HCT116 (cell line): ENCODE results near the gene XAGE1B. TPM values are rescaled to one million over a fixed set of nuclear protein-coding genes. Genes with fewer than 3 reads are reported as not detected.
"Not testable (repeated sequence)": the region's sequence is repeated elsewhere in the genome, so short reads cannot be mapped to it uniquely, and the experiment has no call there.

ENCODE experiments used
- ATAC-seq: fragments of 200-7000 bp; cut with Tn5 transposase; 2 replicates; pipeline ENCODE4 v1.9.1; 2020; ENCODE audit warnings: mild to moderate bottlenecking, moderate library complexity
- Bru-seq: library from RNA; stranded (reverse); fragments of 400-500 nt; gene quantifications from one replicate; lab custom pipeline; 2021; lab: Mats Ljungman, UMichigan
- BruChase-seq, 2 experiments: library from RNA; stranded (reverse); fragments of 400-500 nt; gene quantifications; one replicate each; lab custom pipeline; 2021; lab: Mats Ljungman, UMichigan
- BruUV-seq: library from RNA; stranded (reverse); fragments of 400-500 nt; replicated peaks from 2 replicates; lab custom pipeline; 2021; lab: Mats Ljungman, UMichigan
- CTCF ChIA-PET: fragments of 300-600 bp; sonication (Branson Sonifier 250); formaldehyde crosslinking; loops from one replicate; lab custom pipeline; 2021; ENCODE audit warnings: antibody characterized with exemption; lab: Charles Lee
- POLR2A ChIA-PET: fragments of 300-600, 350-600 bp; sonication (Branson Sonifier 250); formaldehyde crosslinking; loops from one replicate; lab custom pipeline; 2021; ENCODE audit warnings: antibody characterized with exemption; lab: Charles Lee
- RAD21 ChIA-PET, 2 experiments: fragments of 300-600 bp; sonication (Branson Sonifier 250); formaldehyde crosslinking; loops; one replicate each; lab custom pipeline; 2023; ENCODE audit warnings: low total read pairs in 2 of 2; ENCODE audit not compliant: uncharacterized antibody in 2 of 2, unreplicated experiment in 2 of 2, low non-redundant PET in 1 of 2; lab: Charles Lee
- DNase-seq: peaks from one replicate; pipeline ENCODE4 v3.0.0-alpha.2; 2010; ENCODE audit warnings: low read depth, low spot score
- H2AFZ ChIP-seq: fragments of 200-600 bp; shearing (Covaris generic), sonication (generic); 2 replicates; pipeline ENCODE4 v1.6.1; 2017; ENCODE audit warnings: low read depth, mixed run types, mixed read lengths, antibody characterized with exemption, low read length; ENCODE audit not compliant: poor library complexity, severe bottlenecking
- H3K27ac ChIP-seq: 2 replicates; pipeline ENCODE4 v1.5.1; 2012; ENCODE audit warnings: low read depth, low read length
- H3K27me3 ChIP-seq: fragments of 200-600 bp; sonication (generic); 2 replicates; pipeline ENCODE4 v1.6.1; 2016; ENCODE audit warnings: mixed run types, low read length, mixed read lengths; ENCODE audit not compliant: insufficient read depth
- H3K36me3 ChIP-seq, 2 experiments: fragments of 200-500 bp in 1 of 2; fragments of 200-600 bp in 1 of 2; sonication (Bioruptor generic) in 1 of 2; sonication (generic) in 1 of 2; 2 replicates each; pipeline versions ENCODE4 v1.5.1 to v1.6.1; 2014 to 2016; ENCODE audit warnings: low read length in 2 of 2, inconsistent platforms in 1 of 2, mixed read lengths in 1 of 2, mixed run types in 1 of 2; ENCODE audit not compliant: insufficient read depth in 2 of 2, control insufficient read depth in 1 of 2
- H3K4me1 ChIP-seq, 2 experiments: fragments of 200-600 bp in 1 of 2; sonication (generic) in 1 of 2; 2 replicates each; pipeline versions ENCODE4 v1.5.1 to v1.6.1; 2012 to 2017; ENCODE audit warnings: low read length in 2 of 2, inconsistent platforms in 1 of 2, mild to moderate bottlenecking in 1 of 2, mixed read lengths in 1 of 2, mixed run types in 1 of 2, moderate library complexity in 1 of 2; ENCODE audit not compliant: insufficient read depth in 2 of 2, control insufficient read depth in 1 of 2
- H3K4me2 ChIP-seq: fragments of 200-600 bp; sonication (generic); 2 replicates; pipeline ENCODE4 v1.6.1; 2017; ENCODE audit warnings: mixed run types, low read length, mixed read lengths
- H3K4me3 ChIP-seq, 2 experiments: fragments of 200-600 bp in 1 of 2; sonication (generic) in 1 of 2; replicated peaks in 1 of 2; 2 replicates each; pipeline ENCODE4 v1.5.1; 2011 to 2016; ENCODE audit warnings: low read length in 2 of 2, control low read depth in 1 of 2, low read depth in 1 of 2, mild to moderate bottlenecking in 1 of 2, mixed read lengths in 1 of 2, mixed run types in 1 of 2
- H3K79me2 ChIP-seq: fragments of 200-600 bp; sonication (generic); 2 replicates; pipeline ENCODE4 v1.6.1; 2017; ENCODE audit warnings: mild to moderate bottlenecking, mixed run types, low read length, moderate library complexity, mixed read lengths; ENCODE audit not compliant: insufficient read depth
- H3K9ac ChIP-seq: fragments of 200-600 bp; sonication (generic); 2 replicates; pipeline ENCODE4 v1.6.1; 2016; ENCODE audit warnings: low read length, mixed read lengths
- H3K9me2 ChIP-seq: fragments of 200-600 bp; sonication (generic), shearing (Covaris generic); 2 replicates; pipeline ENCODE4 v1.6.1; 2017; ENCODE audit warnings: mixed run types, mild to moderate bottlenecking, moderate library complexity; ENCODE audit not compliant: insufficient read depth
- H3K9me3 ChIP-seq, 2 experiments: fragments of 200-500 bp in 1 of 2; fragments of 200-600 bp in 1 of 2; sonication (Bioruptor generic) in 1 of 2; sonication (generic) in 1 of 2; 2 replicates each; pipeline ENCODE4 v1.6.1; 2014 to 2017; ENCODE audit warnings: low read length in 2 of 2, mixed read lengths in 2 of 2, inconsistent platforms in 1 of 2, low read depth in 1 of 2, mild to moderate bottlenecking in 1 of 2, mixed run types in 1 of 2, moderate library complexity in 1 of 2; ENCODE audit not compliant: control insufficient read depth in 1 of 2, insufficient read depth in 1 of 2
- H4K20me1 ChIP-seq: fragments of 200-600 bp; sonication (generic), shearing (Covaris generic); 2 replicates; pipeline ENCODE4 v1.6.1; 2017; ENCODE audit warnings: mixed run types, mild to moderate bottlenecking, moderate library complexity; ENCODE audit not compliant: insufficient read depth
- CBX3 ChIP-seq: IDR thresholded peaks from 2 replicates; pipeline ENCODE4 v1.6.1; 2012; ENCODE audit warnings: low read depth
- FOSL1 ChIP-seq: IDR thresholded peaks from 2 replicates; pipeline ENCODE4 v1.6.1; 2012; ENCODE audit warnings: low read depth
- SRF ChIP-seq: IDR thresholded peaks from 2 replicates; pipeline ENCODE4 v1.6.1; 2012; ENCODE audit warnings: low read depth
- TCF7L2 ChIP-seq: IDR thresholded peaks from 2 replicates; pipeline ENCODE4 v1.7.0; 2011; ENCODE audit warnings: borderline replicate concordance, inconsistent platforms; ENCODE audit not compliant: insufficient read depth, insufficient read length; ENCODE audit errors: extremely low read depth
- intact Hi-C: fragments of 100-400 bp; cut with micrococcal nuclease; formaldehyde crosslinking; loops from 2 replicates; pipeline ENCODE4 v1.10.0; 2022
- long read RNA-seq: library from polyadenylated mRNA; unstranded; transcript quantifications from one replicate; pipeline ENCODE4 v2.0.0, GENCODE V29; 2021; ENCODE audit not compliant: unreplicated experiment
- polyA plus RNA-seq: library from polyadenylated mRNA; unstranded; fragments of >200 nt; gene quantifications from 2 replicates; pipeline ENCODE4 v1.2.1, GENCODE V29; 2012; ENCODE audit warnings: missing spikeins
- total RNA-seq: library from RNA; stranded (reverse); gene quantifications from one replicate; pipeline ENCODE4 v1.2.1, GENCODE V29; 2021; ENCODE audit not compliant: unreplicated experiment
- TF ChIP-seq, protein P1 (sequence below): IDR thresholded peaks from 2 replicates; pipeline ENCODE4 v1.6.1; 2012; ENCODE audit warnings: low read depth
- TF ChIP-seq, protein P2 (sequence below): IDR thresholded peaks from 2 replicates; pipeline ENCODE4 v1.6.1; 2012

Gene XAGE1B, protein sequence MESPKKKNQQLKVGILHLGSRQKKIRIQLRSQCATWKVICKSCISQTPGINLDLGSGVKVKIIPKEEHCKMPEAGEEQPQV
- not detected for total RNA-seq
- polyA plus RNA-seq = not detected in 2 replicates
- not detected for Bru-seq, nascent RNA
- not detected for BruChase-seq, experiment 1, labeled RNA remaining after a 6-hour chase
- BruChase-seq, experiment 2, labeled RNA remaining after a 2-hour chase = not detected
- long read RNA-seq = 0 reads

DNA sequence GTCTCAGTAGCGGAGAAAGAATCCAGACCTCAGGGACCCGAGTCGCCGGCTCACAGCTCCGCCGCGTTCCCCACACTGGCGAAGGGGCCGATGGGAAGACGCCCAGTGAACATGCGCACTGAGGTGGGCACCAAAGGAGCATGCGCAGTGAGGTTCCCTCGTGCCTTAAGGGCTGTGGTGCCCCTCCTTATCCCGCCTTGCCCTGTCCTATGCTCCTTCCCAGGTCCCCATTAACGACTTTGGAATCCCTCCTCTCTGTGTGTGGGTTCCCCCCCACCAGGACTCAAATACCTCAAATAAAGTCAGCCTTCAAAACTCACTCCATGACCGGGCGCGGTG lies at the start of gene XAGE1B:
XAGE1B (minus strand) TSS at position 77 of the 339 bp plus-strand sequence. CDS start 1,536 bp downstream, outside the sequence.
- H3K4me1 ChIP-seq, H3K4me2 ChIP-seq, H3K27ac ChIP-seq, RAD21 ChIA-PET, H3K27me3 ChIP-seq, CTCF ChIA-PET, H3K36me3 ChIP-seq, POLR2A ChIA-PET, BruUV-seq, intact Hi-C loops, H3K9me3 ChIP-seq, DNase-seq, H3K9ac ChIP-seq, H4K20me1 ChIP-seq, H2AFZ ChIP-seq, H3K79me2 ChIP-seq, H3K9me2 ChIP-seq, H3K4me3 ChIP-seq, ATAC-seq: not testable (repeated sequence)

DNA sequence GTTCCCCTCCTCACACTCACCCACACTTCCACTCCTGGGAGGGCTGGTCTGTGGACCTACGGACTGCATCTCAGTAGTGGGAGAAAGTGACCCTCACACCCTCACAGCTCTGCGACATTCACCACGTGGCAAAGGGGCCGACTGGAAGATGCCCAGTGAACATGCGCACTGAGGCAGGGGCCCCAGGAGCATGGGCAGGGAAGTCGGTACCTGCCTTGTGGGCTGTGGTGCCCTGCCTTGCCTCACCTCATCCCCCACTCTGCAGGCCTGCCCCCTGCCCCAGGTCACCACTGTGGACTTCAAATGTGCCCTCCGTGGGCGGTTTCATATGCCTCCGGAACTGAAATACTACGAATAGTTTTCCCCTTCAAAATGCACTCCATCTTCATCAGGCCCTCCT lies 46.2 kb upstream of the XAGE1B start:
- CTCF ChIA-PET = no interaction called here
- RAD21 ChIA-PET = no interaction called here
- H3K36me3 ChIP-seq = no peaks in the 10 kb centered on the region
- POLR2A ChIA-PET = no interaction called here
- intact Hi-C loops = no loop called here
- no TSS peak for BruUV-seq
- H3K9me2 ChIP-seq = no peaks in the 10 kb centered on the region
- no peak overlapping the region for H3K9ac ChIP-seq
- no peaks in the 10 kb centered on the region for H3K79me2 ChIP-seq
- no peaks in the 10 kb centered on the region for H4K20me1 ChIP-seq
- H2AFZ ChIP-seq = no peak overlapping the region
- no peak overlapping the region for H3K4me2 ChIP-seq
- TF ChIP-seq TCF7L2 (no peak), SRF (no peak), FOSL1 (no peak), CBX3 (no peak)
- TF ChIP-seq, protein P1, sequence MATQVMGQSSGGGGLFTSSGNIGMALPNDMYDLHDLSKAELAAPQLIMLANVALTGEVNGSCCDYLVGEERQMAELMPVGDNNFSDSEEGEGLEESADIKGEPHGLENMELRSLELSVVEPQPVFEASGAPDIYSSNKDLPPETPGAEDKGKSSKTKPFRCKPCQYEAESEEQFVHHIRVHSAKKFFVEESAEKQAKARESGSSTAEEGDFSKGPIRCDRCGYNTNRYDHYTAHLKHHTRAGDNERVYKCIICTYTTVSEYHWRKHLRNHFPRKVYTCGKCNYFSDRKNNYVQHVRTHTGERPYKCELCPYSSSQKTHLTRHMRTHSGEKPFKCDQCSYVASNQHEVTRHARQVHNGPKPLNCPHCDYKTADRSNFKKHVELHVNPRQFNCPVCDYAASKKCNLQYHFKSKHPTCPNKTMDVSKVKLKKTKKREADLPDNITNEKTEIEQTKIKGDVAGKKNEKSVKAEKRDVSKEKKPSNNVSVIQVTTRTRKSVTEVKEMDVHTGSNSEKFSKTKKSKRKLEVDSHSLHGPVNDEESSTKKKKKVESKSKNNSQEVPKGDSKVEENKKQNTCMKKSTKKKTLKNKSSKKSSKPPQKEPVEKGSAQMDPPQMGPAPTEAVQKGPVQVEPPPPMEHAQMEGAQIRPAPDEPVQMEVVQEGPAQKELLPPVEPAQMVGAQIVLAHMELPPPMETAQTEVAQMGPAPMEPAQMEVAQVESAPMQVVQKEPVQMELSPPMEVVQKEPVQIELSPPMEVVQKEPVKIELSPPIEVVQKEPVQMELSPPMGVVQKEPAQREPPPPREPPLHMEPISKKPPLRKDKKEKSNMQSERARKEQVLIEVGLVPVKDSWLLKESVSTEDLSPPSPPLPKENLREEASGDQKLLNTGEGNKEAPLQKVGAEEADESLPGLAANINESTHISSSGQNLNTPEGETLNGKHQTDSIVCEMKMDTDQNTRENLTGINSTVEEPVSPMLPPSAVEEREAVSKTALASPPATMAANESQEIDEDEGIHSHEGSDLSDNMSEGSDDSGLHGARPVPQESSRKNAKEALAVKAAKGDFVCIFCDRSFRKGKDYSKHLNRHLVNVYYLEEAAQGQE = no peak
- TF ChIP-seq, protein P2, sequence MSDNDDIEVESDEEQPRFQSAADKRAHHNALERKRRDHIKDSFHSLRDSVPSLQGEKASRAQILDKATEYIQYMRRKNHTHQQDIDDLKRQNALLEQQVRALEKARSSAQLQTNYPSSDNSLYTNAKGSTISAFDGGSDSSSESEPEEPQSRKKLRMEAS = no peak
- H3K4me1 ChIP-seq = no peaks in the 10 kb centered on the region
- H3K4me3 ChIP-seq = no peak overlapping the region
- no peaks in the 10 kb centered on the region for H3K9me3 ChIP-seq
- H3K27me3 ChIP-seq = no peaks in the 10 kb centered on the region
- ATAC-seq (no peak), DNase-seq (no peak)
- no peak overlapping the region for H3K27ac ChIP-seq
